Activated T-cell treated with anti-CD3 and anti-CD28 coated beads, Interleukin-2, amount 50 U/mL, for 24 hours (primary cell): ENCODE data around the gene PHF3.

Source experiments
- DNase-seq: peaks from one replicate; pipeline ENCODE4 v3.0.0-alpha.2; 2020
- H3K27ac Mint-ChIP-seq: 2 replicates; pipeline ENCODE4 v1.8.0; 2020; ENCODE audit warnings: mild to moderate bottlenecking, mixed read lengths
- H3K27me3 Mint-ChIP-seq: 2 replicates; pipeline ENCODE4 v1.8.0; 2020; ENCODE audit warnings: mixed read lengths
- H3K36me3 Mint-ChIP-seq: 2 replicates; pipeline ENCODE4 v1.8.0; 2020; ENCODE audit warnings: low read depth, mixed read lengths
- H3K4me1 Mint-ChIP-seq: 2 replicates; pipeline ENCODE4 v1.8.0; 2020; ENCODE audit warnings: low read depth, mixed read lengths
- H3K4me3 Mint-ChIP-seq: 2 replicates; pipeline ENCODE4 v1.8.0; 2020; ENCODE audit warnings: mild to moderate bottlenecking, moderate library complexity, mixed read lengths
- H3K9me3 Mint-ChIP-seq: 2 replicates; pipeline ENCODE4 v1.8.0; 2020; ENCODE audit warnings: mixed read lengths

Gene PHF3

DNA sequence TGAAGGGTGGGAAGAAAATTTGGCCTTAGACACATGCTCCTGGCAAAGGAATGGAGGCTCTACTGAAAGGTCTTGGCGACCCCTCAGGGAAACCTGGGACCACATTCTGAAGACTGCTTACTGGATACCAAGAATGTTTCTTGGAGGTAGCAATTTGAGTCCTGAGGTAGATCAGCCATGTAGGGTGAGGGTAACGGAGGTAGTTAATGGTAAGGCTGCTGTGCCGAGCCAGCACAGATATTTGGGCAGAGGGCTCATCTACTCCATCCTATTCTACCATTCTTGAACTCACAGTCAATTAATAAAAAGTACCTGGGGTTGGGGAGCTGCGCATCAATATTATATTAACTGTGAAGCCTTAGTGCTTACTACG, 401 bp upstream of the PHF3 start:
- DNase-seq = no peak
- peaks cover 41% of the 10 kb centered on the region for H3K4me1 Mint-ChIP-seq
- peak overlapping the region; percentile 94 for H3K4me3 Mint-ChIP-seq

DNA sequence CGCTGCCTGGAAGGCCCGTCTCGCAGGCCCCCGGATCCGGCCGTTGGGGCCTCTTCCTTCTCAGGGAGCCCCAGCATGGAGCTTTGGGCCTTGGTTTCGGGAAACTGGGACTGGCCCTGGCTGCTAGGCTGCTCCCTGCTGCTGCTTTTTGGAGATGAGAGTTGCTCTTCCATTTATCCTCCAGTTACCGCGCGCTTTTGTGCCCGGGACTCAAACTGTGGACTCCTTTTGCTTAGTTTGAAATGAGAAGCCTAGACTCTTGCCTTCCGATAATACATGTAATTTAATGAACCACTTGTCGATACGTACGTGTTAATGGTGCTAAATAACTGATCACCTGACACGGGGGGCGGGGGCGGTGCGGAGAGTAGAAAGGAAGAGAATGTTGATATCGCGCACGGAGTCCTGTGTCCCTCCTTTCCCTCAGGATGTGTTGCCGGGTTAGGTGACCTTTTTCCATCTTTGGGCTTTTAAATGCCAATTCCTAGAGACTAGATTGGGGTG, 968 bp downstream of the PHF3 start:
- Mint-ChIP-seq H3K9me3 (no peaks in the 10 kb centered on the region), H3K4me3 (peak overlapping the region; percentile 94), H3K4me1 (peaks cover 51% of the 10 kb centered on the region), H3K27ac (peak overlapping the region; percentile 97), H3K36me3 (peaks cover 14% of the 10 kb centered on the region), H3K27me3 (peaks cover 2% of the 10 kb centered on the region)
- no peak for DNase-seq

More for the DNA sequence above, 401 bp upstream of the PHF3 start:
- Mint-ChIP-seq H3K9me3 (no peaks in the 10 kb centered on the region), H3K27ac (peak overlapping the region; percentile 91), H3K36me3 (peaks cover 8% of the 10 kb centered on the region), H3K27me3 (peaks cover 3% of the 10 kb centered on the region)

DNA sequence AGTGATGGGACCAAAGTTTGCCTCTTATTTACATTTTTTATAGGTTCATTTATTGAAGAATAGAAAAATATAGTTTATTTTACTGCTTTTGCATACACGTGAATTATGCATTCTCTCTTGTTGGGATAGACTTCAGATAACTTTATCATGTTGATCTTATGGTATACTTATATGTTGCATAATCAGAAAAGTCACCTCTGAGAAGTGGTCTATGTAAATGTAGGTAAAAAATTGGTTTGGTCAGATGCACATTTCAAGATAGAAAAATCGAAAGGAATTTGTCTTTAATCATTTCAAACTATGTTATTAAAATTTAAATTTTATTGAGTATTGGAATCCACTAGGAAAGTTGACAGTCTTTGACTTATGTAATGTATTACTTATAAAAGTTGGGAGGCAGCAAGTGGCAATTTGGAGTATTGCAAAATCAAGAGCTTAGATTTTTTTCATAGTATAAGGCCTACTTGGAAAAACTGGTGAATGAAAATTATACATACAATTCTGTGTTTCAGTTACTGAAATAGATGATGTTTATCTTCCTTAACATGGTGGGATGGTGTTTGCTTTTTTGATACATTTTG, 2.4 kb downstream of the PHF3 start:
- H3K27ac Mint-ChIP-seq = no peak overlapping the region
- no peak for DNase-seq
- no peaks in the 10 kb centered on the region for H3K9me3 Mint-ChIP-seq
- peaks cover 59% of the 10 kb centered on the region for H3K4me1 Mint-ChIP-seq
- H3K36me3 Mint-ChIP-seq = peaks cover 21% of the 10 kb centered on the region
- no peaks in the 10 kb centered on the region for H3K27me3 Mint-ChIP-seq
- H3K4me3 Mint-ChIP-seq = peak overlapping the region; percentile 94

DNA sequence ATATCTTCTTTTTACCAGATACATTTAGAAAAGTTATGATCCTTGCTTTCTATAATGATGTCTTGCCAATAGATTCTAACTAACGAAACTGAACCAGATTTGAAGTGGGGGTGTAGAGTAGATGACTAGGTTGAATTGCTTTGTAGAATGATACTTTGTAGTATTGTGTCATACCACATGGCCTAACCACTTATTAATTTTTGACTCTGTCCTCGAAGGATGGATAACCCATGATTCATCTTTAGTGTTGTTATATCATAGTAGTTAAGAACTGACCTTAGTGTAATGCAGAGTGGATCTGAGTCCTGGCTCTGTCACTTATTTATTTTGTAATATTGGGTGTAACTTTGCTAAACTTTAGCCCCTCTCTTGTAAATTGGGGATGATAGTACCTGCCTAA, 4.5 kb downstream of the PHF3 start:
- peaks cover 70% of the 10 kb centered on the region for H3K4me1 Mint-ChIP-seq
- H3K9me3 Mint-ChIP-seq = no peaks in the 10 kb centered on the region
- DNase-seq = no peak
- H3K27me3 Mint-ChIP-seq = no peaks in the 10 kb centered on the region
- H3K4me3 Mint-ChIP-seq = peak overlapping the region; percentile 10
- peaks cover 32% of the 10 kb centered on the region for H3K36me3 Mint-ChIP-seq
- peak overlapping the region; percentile 23 for H3K27ac Mint-ChIP-seq

DNA sequence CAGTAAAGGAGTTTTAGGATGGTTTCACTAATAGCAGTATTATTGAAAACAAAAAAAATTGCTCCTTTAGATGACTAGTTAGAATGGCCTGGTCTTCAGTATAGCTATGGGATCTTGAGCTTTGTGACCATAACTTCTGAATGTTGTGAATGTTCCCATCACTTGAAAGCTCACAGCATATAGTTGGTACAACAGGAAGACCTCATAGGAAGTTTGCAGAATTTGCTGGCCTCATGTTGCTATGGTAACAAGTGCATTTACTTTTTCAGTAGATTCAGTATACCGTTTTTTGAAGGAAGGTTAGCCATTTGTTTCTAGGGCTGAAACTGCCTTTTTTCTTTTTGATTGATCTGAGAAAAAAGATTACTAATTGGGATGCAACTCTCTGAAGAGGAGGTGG, 8.3 kb downstream of the PHF3 start:
- DNase-seq = no peak
- H3K27me3 Mint-ChIP-seq = no peaks in the 10 kb centered on the region
- peaks cover 77% of the 10 kb centered on the region for H3K4me1 Mint-ChIP-seq
- no peaks in the 10 kb centered on the region for H3K9me3 Mint-ChIP-seq
- peaks cover 35% of the 10 kb centered on the region for H3K36me3 Mint-ChIP-seq
- H3K4me3 Mint-ChIP-seq = no peak overlapping the region
- no peak overlapping the region for H3K27ac Mint-ChIP-seq

DNA sequence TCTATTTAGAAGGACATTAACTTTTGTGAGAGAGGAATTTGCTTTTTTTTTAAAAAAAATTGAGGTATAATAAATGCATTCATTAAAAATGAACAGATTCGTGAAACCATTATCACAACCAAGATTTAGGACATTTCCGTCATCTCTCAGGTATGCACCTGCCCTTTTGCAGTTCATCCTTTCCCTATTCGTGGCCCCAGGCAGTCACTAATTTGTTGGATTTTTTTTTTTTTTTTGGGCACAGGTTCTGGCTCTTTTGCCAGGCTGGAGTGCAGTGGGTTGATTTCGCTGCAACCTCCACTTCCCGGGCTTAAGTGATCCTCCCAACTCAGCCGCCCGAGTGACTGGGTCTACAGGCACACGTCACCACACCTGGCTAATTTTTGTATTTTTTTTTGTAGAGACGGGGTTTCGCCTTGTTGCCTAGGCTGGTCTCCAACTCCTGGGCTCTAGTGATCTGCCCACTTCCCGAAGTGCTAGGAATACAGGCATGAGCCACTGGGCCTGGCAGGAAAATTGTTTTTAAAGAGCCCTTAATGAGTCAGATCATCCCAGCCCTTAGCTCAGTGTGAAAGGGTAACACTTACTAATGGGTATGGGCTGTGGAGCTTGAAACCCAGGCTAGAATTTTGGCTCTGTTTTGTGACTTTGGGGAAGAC, 9.2 kb downstream of the PHF3 start:
- no peak overlapping the region for H3K27ac Mint-ChIP-seq
- no peak overlapping the region for H3K4me3 Mint-ChIP-seq
- H3K36me3 Mint-ChIP-seq = peaks cover 33% of the 10 kb centered on the region
- no peaks in the 10 kb centered on the region for H3K9me3 Mint-ChIP-seq
- H3K27me3 Mint-ChIP-seq = no peaks in the 10 kb centered on the region
- H3K4me1 Mint-ChIP-seq = peaks cover 74% of the 10 kb centered on the region
- no peak for DNase-seq

DNA sequence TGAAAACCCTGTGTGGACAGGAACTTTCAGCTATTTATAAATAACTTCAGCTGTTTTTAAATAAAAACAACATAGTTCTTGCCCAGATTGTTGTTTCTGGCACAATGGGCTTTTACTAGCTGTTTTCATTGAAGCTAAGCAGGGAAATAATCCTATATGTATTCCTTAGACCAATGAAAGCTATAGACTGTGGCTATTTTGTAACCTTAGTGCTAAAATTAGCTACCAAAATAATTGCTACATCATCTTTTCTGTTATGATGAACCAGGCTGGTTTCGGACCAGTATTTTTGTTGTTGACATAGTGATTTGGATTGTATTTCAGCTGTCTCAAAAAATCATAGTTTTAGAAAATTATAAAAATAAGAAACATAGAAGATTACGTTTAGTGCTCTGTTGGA, 13.7 kb downstream of the PHF3 start:
- Mint-ChIP-seq H3K36me3 (peaks cover 48% of the 10 kb centered on the region), H3K4me3 (no peak overlapping the region), H3K27ac (no peak overlapping the region), H3K9me3 (peaks cover 5% of the 10 kb centered on the region), H3K27me3 (no peaks in the 10 kb centered on the region), H3K4me1 (peaks cover 78% of the 10 kb centered on the region)
- no peak for DNase-seq

DNA sequence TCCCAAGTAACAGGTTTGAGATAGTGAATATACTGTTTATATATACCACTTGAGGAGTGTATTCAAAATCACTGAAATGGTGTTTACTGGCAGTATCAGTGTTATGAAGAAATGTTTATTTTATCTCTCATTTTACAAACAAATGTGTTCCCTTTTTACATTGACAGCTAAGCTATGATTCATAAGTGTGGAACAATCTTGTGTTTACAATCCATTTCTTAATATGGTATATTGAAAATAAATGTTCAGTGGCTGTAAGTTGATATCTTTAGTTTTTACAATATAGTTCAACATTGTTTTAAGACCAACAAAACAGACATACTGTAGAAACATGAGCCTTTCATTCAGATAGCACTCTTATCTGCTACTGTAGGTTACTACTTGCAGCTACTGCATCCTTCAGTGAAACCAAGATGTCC, 14.3 kb downstream of the PHF3 start:
- H3K4me3 Mint-ChIP-seq = no peak overlapping the region
- DNase-seq = no peak
- no peak overlapping the region for H3K27ac Mint-ChIP-seq
- H3K27me3 Mint-ChIP-seq = no peaks in the 10 kb centered on the region
- H3K4me1 Mint-ChIP-seq = peaks cover 77% of the 10 kb centered on the region
- H3K9me3 Mint-ChIP-seq = peaks cover 5% of the 10 kb centered on the region
- peaks cover 45% of the 10 kb centered on the region for H3K36me3 Mint-ChIP-seq

DNA sequence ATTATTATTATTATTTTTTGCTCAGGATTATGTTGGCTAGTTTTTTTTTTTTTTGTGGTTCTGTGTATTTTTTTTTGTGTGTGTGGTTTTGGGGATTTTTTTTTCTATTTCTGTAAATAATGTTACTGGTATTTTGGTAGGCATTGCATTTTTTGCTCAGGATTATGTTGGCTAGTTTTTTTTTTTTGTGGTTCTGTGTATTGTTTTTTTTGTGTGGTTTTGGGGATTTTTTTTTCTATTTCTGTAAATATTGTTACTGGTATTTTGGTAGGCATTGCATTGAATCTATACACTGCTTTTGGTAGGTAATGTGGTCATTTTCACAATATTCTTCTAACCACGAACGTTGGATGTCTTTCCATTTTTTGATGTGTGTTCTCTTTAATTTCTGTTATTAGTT, 17.4 kb downstream of the PHF3 start:
- H3K4me3 Mint-ChIP-seq = no peak overlapping the region
- peaks cover 81% of the 10 kb centered on the region for H3K4me1 Mint-ChIP-seq
- H3K27ac Mint-ChIP-seq = no peak overlapping the region

DNA sequence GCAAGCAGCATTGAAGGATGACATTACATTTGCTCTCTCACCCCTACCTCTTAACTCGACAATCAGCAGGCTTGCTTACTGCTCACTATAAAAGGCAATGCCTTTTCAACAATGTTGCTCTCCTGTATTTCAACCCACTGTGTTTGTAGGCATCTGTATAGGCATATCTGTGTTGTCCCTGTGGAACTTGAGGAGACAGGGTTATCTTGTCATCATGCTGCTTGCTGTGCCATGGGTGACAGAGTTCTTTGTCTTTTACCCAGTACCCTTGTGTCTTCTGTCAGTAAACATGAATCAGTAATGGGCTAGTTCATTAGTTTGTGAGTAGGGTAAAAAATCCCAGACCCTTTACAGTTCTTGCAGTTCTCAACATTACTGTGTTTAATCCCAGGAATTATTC, 25.2 kb downstream of the PHF3 start:
- Mint-ChIP-seq H3K36me3 (peaks cover 4% of the 10 kb centered on the region), H3K4me1 (peaks cover 83% of the 10 kb centered on the region), H3K27ac (no peak overlapping the region), H3K9me3 (no peaks in the 10 kb centered on the region), H3K27me3 (no peaks in the 10 kb centered on the region), H3K4me3 (no peak overlapping the region)
- DNase-seq = no peak

More for the DNA sequence above, 17.4 kb downstream of the PHF3 start:
- DNase-seq = no peak
- peaks cover 36% of the 10 kb centered on the region for H3K36me3 Mint-ChIP-seq
- no peaks in the 10 kb centered on the region for H3K27me3 Mint-ChIP-seq
- peaks cover 5% of the 10 kb centered on the region for H3K9me3 Mint-ChIP-seq

DNA sequence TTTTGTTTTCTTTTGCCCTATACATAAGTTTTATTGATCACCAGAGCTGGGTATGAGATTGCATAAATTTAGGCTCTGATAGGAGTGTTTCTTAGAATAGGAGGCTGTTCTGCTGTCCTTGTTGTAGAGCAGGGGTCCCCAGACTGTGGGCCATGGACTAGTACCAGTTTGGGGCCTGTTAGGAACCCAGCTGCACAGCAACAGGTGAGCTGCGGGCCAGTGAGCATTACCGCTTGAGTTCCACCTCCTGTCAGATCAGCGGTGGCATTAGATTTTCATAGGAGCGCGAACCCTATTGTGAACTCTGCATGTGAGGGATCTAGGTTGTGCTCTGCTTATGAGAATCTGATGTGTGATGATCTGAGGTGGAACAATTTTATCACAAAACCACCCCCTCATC, 26.2 kb downstream of the PHF3 start:
- Mint-ChIP-seq H3K36me3 (peaks cover 4% of the 10 kb centered on the region), H3K4me3 (no peak overlapping the region), H3K27ac (peak overlapping the region; percentile 64), H3K9me3 (no peaks in the 10 kb centered on the region), H3K27me3 (no peaks in the 10 kb centered on the region), H3K4me1 (peaks cover 79% of the 10 kb centered on the region)
- DNase-seq = no peak

DNA sequence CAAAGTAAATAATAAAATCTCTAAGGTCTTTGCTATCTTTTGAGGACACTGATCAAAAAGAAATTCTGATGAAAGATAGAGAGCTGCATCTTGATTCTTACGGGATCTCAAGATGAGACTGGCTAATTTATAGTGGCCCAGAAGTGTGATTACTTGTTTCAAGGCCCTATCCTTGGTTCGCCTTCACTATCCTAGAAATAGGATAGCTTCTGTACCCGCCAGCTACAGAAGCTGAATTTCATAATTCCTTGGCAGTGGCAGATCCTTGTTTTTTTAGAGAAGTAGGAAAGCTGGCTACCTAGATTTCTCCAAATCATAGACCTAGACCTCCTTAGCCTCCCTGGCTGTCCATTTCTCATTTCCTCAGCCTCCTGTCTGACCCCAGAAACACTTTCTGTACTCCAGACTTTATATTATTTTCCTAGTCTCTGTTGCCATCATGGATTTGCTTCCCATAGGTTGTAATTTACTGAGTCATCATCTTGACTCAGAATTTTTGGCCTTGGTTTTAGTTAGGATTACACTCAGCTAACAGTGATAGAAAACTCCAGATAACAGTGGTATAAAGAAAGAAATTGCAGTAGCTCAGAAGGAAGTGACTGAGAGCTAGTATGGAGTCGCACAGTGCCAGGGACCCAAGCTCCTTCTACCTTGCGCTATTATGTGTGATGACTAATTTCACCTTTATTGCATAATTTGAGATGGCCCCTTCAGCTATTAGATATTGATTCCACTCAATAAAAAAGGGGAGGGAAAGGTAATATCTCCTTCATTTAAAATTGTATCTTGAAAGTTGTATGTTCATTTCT, 27.7 kb downstream of the PHF3 start:
- no peak for DNase-seq
- Mint-ChIP-seq H3K36me3 (peaks cover 9% of the 10 kb centered on the region), H3K9me3 (no peaks in the 10 kb centered on the region), H3K27ac (peak overlapping the region; percentile 68), H3K4me1 (peaks cover 75% of the 10 kb centered on the region), H3K4me3 (no peak overlapping the region), H3K27me3 (no peaks in the 10 kb centered on the region)

DNA sequence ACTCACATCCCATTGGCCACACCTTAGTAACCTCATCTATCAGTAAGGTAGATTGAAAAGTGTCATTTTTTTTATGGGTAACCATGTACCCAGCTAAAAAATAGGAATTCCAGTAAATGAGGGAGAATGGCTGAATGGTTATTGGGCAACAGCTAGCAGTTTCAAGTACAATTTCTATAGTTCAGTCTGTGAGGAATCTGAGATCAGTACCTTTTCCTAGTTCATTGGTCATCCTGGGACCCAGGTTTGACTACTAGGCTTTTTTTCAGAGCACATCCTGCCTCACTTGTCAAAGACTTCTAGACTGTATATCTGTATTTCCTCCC, 28.3 kb downstream of the PHF3 start:
- Mint-ChIP-seq H3K9me3 (no peaks in the 10 kb centered on the region), H3K27ac (no peak overlapping the region), H3K4me1 (peaks cover 73% of the 10 kb centered on the region), H3K36me3 (peaks cover 9% of the 10 kb centered on the region), H3K4me3 (no peak overlapping the region), H3K27me3 (no peaks in the 10 kb centered on the region)
- no peak for DNase-seq

DNA sequence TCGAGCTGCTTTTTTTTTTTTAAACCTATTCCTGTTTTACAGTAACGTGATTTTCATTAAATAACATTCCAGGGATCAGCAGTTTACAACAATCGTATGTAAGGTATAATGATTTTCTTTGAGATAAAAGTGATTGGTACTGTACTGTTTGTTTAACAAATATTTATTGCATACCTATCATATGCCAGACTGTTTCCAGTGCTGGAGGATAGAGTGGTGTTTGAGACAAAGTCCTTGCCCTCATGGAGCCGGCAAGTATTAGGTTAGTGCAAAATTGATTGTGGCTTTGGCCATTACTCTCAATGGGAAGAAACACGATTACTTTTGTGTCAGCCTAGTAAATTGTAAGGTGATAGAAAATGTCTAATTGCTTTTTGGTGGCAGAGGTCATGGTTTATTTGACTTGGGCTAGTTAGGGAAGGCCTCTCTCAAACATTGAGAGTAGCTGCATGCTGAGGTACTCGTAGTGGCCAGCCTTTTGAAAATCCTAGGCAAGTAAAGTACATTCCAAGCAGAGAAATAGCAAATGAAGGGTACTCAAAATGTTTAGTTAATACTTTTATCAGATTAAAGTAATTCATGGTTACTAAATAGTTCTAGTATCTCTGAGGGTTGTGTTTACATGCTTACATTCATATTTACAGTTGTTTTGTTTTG, 35.6 kb downstream of the PHF3 start:
- Mint-ChIP-seq H3K9me3 (no peaks in the 10 kb centered on the region), H3K4me1 (peaks cover 48% of the 10 kb centered on the region), H3K27me3 (no peaks in the 10 kb centered on the region), H3K36me3 (peaks cover 39% of the 10 kb centered on the region), H3K4me3 (no peak overlapping the region), H3K27ac (no peak overlapping the region)
- DNase-seq = no peak
